ENCODE data around the gene DDAH2.

DNA sequence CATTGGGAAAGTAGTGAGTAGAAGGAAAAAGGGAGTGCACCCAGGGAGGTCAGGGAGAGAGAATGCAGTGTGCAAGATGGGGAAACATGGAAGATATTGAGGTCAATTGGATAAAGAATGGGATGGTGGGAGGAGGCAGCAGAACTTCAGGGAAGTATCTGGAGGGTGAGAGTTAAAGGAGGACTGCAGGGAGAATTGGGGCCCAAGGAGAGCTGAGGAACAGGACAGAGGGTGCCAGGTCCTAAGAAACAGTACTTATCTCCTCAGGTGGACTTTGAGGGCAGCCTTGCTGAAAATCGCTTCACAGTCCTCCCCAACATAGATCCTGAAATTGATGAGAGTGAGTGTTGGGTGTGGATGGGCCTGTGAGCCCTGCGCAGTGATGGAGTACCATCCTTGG is 29.2 kb upstream of the DDAH2 start:
- TF ChIP-seq, protein P1, sequence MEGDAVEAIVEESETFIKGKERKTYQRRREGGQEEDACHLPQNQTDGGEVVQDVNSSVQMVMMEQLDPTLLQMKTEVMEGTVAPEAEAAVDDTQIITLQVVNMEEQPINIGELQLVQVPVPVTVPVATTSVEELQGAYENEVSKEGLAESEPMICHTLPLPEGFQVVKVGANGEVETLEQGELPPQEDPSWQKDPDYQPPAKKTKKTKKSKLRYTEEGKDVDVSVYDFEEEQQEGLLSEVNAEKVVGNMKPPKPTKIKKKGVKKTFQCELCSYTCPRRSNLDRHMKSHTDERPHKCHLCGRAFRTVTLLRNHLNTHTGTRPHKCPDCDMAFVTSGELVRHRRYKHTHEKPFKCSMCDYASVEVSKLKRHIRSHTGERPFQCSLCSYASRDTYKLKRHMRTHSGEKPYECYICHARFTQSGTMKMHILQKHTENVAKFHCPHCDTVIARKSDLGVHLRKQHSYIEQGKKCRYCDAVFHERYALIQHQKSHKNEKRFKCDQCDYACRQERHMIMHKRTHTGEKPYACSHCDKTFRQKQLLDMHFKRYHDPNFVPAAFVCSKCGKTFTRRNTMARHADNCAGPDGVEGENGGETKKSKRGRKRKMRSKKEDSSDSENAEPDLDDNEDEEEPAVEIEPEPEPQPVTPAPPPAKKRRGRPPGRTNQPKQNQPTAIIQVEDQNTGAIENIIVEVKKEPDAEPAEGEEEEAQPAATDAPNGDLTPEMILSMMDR (IDR thresholded peaks at IDR 0.05), result no peak
- TF ChIP-seq POLR2AphosphoS5 (IDR thresholded peaks at IDR 0.05) (no peak), POLR2A (IDR thresholded peaks at IDR 0.05) (no peak)

All from prostate gland (tissue), 2 donors.